Measurements from ENCODE around the gene SEMA3G.

The SEMA3G gene

GRCh38 chr3:52392216-52392930 is 52.5 kb downstream of the SEMA3G start:
- no peak for TF ChIP-seq ZFX (IDR thresholded peaks at IDR 0.05; ENCODE audit: borderline replicate concordance)
- no peak for TF ChIP-seq CTCF (IDR thresholded peaks at IDR 0.05)
- no peak overlapping the region for H3K27ac ChIP-seq

DNA sequence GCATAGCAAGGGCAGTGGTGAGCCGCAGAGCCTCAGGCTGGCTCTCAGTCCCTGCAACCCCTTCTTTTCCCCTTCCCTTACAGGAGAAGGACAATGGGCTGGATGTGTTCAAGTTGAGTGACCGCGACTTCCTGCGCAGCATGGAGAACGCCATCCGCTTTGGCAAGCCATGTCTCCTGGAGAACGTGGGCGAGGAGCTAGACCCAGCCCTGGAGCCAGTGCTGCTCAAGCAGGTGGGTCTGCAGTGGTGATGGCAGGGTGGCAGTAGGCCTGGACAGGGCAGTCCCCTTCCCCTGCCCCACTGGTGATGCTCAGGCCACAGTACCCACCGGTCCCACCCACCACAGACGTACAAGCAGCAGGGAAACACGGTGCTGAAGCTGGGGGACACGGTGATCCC is 53.8 kb downstream of the SEMA3G start:
- no peak for TF ChIP-seq ZFX (IDR thresholded peaks at IDR 0.05; ENCODE audit: borderline replicate concordance)
- TF ChIP-seq CTCF (IDR thresholded peaks at IDR 0.05) = no peak
- no peak overlapping the region for H3K27ac ChIP-seq

GRCh38 chr3:52388933-52389332 is 56.0 kb downstream of the SEMA3G start:
- TF ChIP-seq CTCF (IDR thresholded peaks at IDR 0.05) (no peak), ZFX (IDR thresholded peaks at IDR 0.05; ENCODE audit: borderline replicate concordance) (no peak)
- no peak overlapping the region for H3K27ac ChIP-seq

GRCh38 chr3:52388348-52388821 is 56.5 kb downstream of the SEMA3G start:
- no peak for TF ChIP-seq ZFX (IDR thresholded peaks at IDR 0.05; ENCODE audit: borderline replicate concordance)
- TF ChIP-seq CTCF (IDR thresholded peaks at IDR 0.05) = 0 out of 2 replicates have a peak, but pooled peaks have one; percentile 14
- H3K27ac ChIP-seq = no peak overlapping the region

- H3K27ac ChIP-seq = no peak overlapping the region
- no peak for TF ChIP-seq CTCF (IDR thresholded peaks at IDR 0.05)
- TF ChIP-seq ZFX (IDR thresholded peaks at IDR 0.05; ENCODE audit: borderline replicate concordance) = no peak
Observed at GRCh38 chr3:52387481-52387880, 57.4 kb downstream of the SEMA3G start.

- H3K27ac ChIP-seq = no peak overlapping the region
- no peak for TF ChIP-seq ZFX (IDR thresholded peaks at IDR 0.05; ENCODE audit: borderline replicate concordance)
- TF ChIP-seq CTCF (IDR thresholded peaks at IDR 0.05) = peak; percentile 53
Observed at GRCh38 chr3:52385157-52385556, 59.7 kb downstream of the SEMA3G start.

DNA sequence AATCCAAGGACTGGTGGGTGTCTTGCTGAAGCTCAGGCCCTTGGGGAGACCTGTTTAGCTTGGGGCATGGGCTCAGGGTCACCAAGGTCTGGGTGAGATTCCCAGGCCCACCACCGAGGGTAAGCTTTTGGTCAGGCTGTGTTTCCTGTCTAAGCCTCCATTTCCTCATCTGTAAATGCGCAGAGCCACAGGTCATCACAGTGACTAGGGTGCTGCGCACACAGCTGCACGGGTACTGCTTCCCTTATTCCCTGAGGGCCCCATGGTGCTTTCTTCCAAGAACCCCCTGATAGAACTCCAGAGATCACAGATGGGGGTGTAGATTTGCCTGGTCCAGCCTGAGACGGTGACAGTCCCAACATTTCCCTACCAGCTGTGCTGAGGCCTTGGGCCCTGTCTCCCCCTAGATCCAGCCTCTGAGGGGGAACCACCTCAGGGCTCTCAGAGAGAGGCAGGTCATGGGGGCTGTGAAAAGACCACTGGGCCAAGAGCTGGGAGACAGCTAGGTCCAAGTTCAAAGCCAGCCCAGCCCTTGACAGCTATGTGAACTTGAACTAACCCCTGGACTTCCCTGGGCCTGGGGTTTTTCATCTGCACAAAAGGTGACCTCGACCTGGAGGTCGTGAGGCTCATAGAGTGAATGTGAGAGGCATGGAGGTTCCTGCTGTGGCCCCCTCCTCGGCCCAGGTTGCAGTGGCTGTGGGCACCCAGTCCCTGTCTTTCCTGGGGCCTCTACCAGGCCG is 60.7 kb downstream of the SEMA3G start:
- H3K27ac ChIP-seq = no peak overlapping the region
- TF ChIP-seq CTCF (IDR thresholded peaks at IDR 0.05) (no peak), ZFX (IDR thresholded peaks at IDR 0.05; ENCODE audit: borderline replicate concordance) (no peak)
